Neural crest cell (in vitro differentiated cells): ENCODE data around the gene WASF1. TPM values are rescaled to one million over a fixed set of nuclear protein-coding genes. Genes with fewer than 3 reads are reported as not detected.

ENCODE experiments used
- DNase-seq: peaks from one replicate; pipeline ENCODE4 v3.0.0; 2021; ENCODE audit warnings: low read depth, mixed read lengths, low spot score
- H3K27ac Mint-ChIP-seq: one replicate; pipeline ENCODE4 v1.8.0; 2021; ENCODE audit warnings: mild to moderate bottlenecking, mixed read lengths; ENCODE audit not compliant: unreplicated experiment
- H3K27me3 Mint-ChIP-seq: 2 replicates; pipeline ENCODE4 v1.8.0; 2021; ENCODE audit warnings: low read depth, mild to moderate bottlenecking, mixed read lengths
- H3K36me3 Mint-ChIP-seq: 2 replicates; pipeline ENCODE4 v1.8.0; 2021; ENCODE audit warnings: low read depth, mild to moderate bottlenecking, mixed read lengths
- H3K4me1 Mint-ChIP-seq: 2 replicates; pipeline ENCODE4 v1.8.0; 2021; ENCODE audit warnings: mixed read lengths
- H3K4me3 Mint-ChIP-seq: one replicate; pipeline ENCODE4 v1.8.0; 2021; ENCODE audit warnings: mild to moderate bottlenecking, mixed read lengths
- H3K9me3 Mint-ChIP-seq: 2 replicates; pipeline ENCODE4 v1.8.0; 2021; ENCODE audit warnings: mixed read lengths
- total RNA-seq: library from RNA; stranded (reverse); gene quantifications from 2 replicates; pipeline ENCODE4 v1.2.1, GENCODE V29; 2021
- TF ChIP-seq, protein P1 (sequence below): fragments of 200-600 bp; sonication (generic); conservative IDR thresholded peaks from 2 replicates; pipeline ENCODE4 v1.5.0; 2021; ENCODE audit warnings: antibody characterized with exemption, mild to moderate bottlenecking

The WASF1 gene
- total RNA-seq, 1 donor from 2014 or later: 48.9 TPM

DNA sequence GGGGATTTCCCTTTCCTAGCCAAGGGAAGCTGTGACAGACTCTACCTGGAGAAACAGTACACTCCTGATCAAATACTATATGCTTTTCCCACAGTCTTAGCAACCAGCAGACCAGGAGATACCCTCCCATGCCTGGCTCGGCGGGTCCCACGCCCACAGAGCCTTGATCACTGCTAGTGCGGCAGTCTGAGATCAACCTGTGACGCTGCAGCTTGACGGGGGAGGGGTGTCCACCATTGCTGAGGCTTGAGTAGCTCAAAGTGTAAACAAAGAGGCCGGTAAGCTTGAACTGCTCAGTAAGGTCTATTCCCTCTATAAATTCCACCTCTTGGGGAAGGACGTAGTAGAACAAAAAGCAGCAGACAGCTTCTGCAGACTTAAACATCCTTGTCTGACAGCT lies 63.2 kb downstream of the WASF1 start:
- no peak for DNase-seq
- H3K27ac Mint-ChIP-seq: no peak overlapping the region
- no peak overlapping the region for H3K4me3 Mint-ChIP-seq
- H3K27me3 Mint-ChIP-seq: no peaks in the 10 kb centered on the region
- H3K4me1 Mint-ChIP-seq: peaks cover 12% of the 10 kb centered on the region
- TF ChIP-seq, protein P1, sequence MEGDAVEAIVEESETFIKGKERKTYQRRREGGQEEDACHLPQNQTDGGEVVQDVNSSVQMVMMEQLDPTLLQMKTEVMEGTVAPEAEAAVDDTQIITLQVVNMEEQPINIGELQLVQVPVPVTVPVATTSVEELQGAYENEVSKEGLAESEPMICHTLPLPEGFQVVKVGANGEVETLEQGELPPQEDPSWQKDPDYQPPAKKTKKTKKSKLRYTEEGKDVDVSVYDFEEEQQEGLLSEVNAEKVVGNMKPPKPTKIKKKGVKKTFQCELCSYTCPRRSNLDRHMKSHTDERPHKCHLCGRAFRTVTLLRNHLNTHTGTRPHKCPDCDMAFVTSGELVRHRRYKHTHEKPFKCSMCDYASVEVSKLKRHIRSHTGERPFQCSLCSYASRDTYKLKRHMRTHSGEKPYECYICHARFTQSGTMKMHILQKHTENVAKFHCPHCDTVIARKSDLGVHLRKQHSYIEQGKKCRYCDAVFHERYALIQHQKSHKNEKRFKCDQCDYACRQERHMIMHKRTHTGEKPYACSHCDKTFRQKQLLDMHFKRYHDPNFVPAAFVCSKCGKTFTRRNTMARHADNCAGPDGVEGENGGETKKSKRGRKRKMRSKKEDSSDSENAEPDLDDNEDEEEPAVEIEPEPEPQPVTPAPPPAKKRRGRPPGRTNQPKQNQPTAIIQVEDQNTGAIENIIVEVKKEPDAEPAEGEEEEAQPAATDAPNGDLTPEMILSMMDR: no peak
- peaks cover 6% of the 10 kb centered on the region for H3K9me3 Mint-ChIP-seq
- peaks cover 41% of the 10 kb centered on the region for H3K36me3 Mint-ChIP-seq

DNA sequence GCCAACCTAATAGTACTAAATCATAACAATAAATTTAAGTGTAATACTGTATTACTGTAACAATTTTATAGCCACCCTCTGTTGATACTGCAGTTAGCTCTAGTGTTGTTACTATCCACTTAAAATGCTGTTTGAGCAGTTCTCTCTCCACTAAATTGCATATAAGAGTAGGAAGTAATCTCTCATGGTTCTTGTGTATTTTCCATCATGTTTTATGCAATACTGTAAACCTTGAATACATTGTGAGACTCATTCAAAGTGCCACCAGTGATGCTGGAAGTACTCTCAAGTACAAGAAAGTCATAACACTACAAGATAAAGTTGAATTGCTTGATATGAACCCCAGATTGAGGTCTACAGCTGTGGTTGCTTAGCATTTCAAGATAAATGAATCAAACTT lies 65.5 kb downstream of the WASF1 start:
- H3K4me1 Mint-ChIP-seq: peaks cover 12% of the 10 kb centered on the region
- no peak for DNase-seq
- TF ChIP-seq, protein P1: no peak
- peaks cover 4% of the 10 kb centered on the region for H3K9me3 Mint-ChIP-seq
- H3K27me3 Mint-ChIP-seq: no peaks in the 10 kb centered on the region
- peaks cover 25% of the 10 kb centered on the region for H3K36me3 Mint-ChIP-seq
- H3K4me3 Mint-ChIP-seq: no peak overlapping the region
- no peak overlapping the region for H3K27ac Mint-ChIP-seq

DNA sequence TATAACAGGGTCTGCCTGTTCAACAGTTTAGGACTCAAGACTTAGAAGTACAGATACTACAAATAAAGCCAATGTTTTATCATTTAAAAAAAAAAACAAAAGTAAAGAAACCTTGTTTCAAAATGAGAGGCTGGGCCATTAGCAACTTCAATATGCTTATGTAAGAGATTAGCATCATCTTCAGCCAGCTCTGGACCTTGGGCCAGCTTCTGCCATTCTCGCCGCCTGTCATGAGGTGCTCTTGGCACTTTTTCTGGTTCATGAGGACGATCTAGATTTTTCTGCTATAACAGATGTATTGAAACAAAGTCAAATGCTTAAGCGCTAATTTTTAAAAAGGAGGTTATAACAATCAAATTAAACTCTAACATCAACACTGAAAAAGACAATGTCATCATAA lies 74.2 kb downstream of the WASF1 start:
- TF ChIP-seq, protein P1: no peak
- H3K27me3 Mint-ChIP-seq: no peaks in the 10 kb centered on the region

DNA sequence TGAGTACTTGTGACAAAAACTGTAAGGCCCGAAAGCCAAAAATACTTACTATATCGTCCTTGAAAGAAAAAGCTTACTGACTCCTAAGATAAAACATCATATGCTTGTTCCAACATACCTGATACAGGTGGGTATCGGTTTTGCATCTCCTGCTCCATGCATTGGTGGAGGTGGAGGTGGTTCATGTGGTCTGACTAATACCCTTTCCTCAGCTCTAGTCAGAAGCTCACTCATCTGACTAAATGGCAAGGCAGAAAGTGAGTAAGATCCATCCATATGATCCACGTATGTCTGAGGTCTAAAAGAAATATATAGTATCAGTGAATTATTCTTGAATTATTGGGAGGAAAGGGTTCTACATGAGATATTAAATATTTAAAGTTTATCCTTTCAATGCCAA lies 76.2 kb downstream of the WASF1 start:
- no peak overlapping the region for H3K4me3 Mint-ChIP-seq
- H3K27me3 Mint-ChIP-seq: no peaks in the 10 kb centered on the region
- no peaks in the 10 kb centered on the region for H3K9me3 Mint-ChIP-seq
- DNase-seq: no peak
- peaks cover 11% of the 10 kb centered on the region for H3K4me1 Mint-ChIP-seq
- no peak overlapping the region for H3K27ac Mint-ChIP-seq
- TF ChIP-seq, protein P1: no peak
- H3K36me3 Mint-ChIP-seq: peaks cover 12% of the 10 kb centered on the region

More for the DNA sequence above, 74.2 kb downstream of the WASF1 start:
- H3K36me3 Mint-ChIP-seq: peaks cover 7% of the 10 kb centered on the region
- H3K4me3 Mint-ChIP-seq: no peak overlapping the region
- peaks cover 11% of the 10 kb centered on the region for H3K4me1 Mint-ChIP-seq
- H3K27ac Mint-ChIP-seq: no peak overlapping the region
- DNase-seq: no peak
- no peaks in the 10 kb centered on the region for H3K9me3 Mint-ChIP-seq

DNA sequence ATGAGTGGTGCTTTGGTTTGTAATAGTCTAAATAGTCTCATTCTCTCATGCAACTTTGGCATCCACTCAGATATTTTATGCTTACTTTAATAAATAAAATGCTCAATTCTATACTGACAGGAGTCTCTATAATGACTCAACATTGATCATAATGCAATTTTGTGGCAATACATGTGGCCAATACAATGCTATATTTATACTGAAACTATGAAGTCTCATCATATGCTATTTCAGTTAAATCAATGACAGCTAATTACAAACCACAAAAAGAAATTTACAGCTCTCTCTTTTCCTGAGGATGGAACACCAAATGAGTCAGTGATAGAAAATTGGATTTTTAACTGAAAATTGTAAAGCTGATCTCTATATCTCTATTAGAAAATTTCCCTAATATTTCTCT lies 77.1 kb downstream of the WASF1 start:
- Mint-ChIP-seq H3K4me1 (peaks cover 16% of the 10 kb centered on the region), H3K4me3 (no peak overlapping the region), H3K36me3 (peaks cover 12% of the 10 kb centered on the region), H3K9me3 (no peaks in the 10 kb centered on the region), H3K27ac (no peak overlapping the region), H3K27me3 (no peaks in the 10 kb centered on the region)
- TF ChIP-seq, protein P1: no peak
- DNase-seq: no peak

DNA sequence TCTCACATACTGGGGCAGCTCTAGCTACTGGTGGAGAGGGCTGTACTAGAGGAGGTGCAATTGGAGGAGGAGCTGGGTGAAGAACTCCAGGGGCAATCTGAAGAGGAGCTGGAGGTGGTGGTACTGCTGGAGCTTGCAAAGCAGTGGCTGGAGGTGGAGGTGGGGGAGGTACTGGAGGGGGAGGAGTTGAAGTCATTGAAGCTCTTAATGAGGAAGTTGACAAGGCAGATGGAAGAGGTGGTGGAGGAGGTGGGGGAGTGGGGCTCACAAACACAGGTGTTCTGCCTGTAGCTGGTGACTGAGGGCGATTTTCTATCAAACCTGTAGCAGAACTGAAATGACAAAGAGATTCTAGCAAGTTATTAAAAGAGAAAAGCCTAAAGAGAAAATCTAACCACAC lies 77.6 kb downstream of the WASF1 start:
- TF ChIP-seq, protein P1: no peak
- no peak overlapping the region for H3K27ac Mint-ChIP-seq
- no peaks in the 10 kb centered on the region for H3K9me3 Mint-ChIP-seq
- no peak for DNase-seq
- peaks cover 21% of the 10 kb centered on the region for H3K4me1 Mint-ChIP-seq
- H3K4me3 Mint-ChIP-seq: no peak overlapping the region
- H3K36me3 Mint-ChIP-seq: peaks cover 12% of the 10 kb centered on the region
- no peaks in the 10 kb centered on the region for H3K27me3 Mint-ChIP-seq
